ENCODE data around the gene OR10G7.
"Not testable (repeated sequence)": the region's sequence is repeated elsewhere in the genome, so short reads cannot be mapped to it uniquely, and the experiment has no call there.

OR10G7 gene

DNA sequence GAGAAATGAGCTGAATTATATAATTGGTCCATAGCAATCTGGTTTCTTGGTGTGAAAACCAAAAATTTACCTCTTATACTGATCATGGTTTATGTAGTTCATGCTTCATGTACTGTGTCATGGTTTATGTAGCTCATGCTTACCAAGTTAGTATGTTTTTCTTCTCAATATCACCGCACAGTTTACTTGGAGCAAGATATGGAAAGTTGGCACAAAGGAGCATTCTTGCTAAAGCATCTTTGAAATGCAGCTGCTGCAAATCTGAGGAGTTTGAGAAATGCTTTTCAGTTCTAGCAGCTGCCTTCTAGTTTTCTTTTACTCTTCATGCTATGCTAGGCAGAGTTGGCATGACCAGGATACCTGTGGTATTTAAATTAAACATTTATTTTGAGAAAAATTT lies 4.5 kb downstream of the OR10G7 start:
- DNase-seq, result no peak

GRCh38 chr11:124026498-124026897 lies 14.6 kb downstream of the OR10G7 start, which contains the start of gene OR10G8:
Gene OR10G8 (plus strand): TSS chr11:124026798. CDS start chr11:124029623, 2,825 bp downstream.
- DNase-seq, result no peak

GRCh38 chr11:124015837-124016236 lies 25.3 kb downstream of the OR10G7 start:
- DNase-seq, result not testable (repeated sequence)

DNA sequence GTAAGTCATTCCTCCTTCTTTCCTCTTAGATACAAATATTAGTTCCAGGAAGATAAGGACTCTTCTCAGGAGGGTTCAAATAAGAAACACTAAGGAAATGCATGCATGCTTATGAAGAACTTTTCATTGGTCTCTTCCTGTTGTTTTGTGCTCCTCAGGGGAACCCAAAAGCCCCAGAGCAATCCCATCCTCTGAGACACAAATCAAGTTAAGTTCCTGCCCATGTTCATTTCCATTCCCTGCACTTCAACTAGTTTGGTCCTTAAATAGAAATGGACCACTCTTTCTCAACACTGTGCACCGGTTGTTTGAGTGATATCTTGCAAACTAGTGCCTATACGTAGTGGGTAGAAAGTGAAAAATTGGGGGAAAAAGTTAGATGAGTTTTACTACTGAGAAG lies 28.4 kb downstream of the OR10G7 start, which contains the start of gene OR10G4:
OR10G4 (plus strand) TSS at position 301 of the 400 bp plus-strand sequence. CDS start 2,578 bp downstream, outside the sequence.
- DNase-seq, result no peak

- no peak for DNase-seq
Measured at GRCh38 chr11:123995119-123995518, 46.0 kb downstream of the OR10G7 start, which contains the start of gene OR10G6. Gene OR10G6 (minus strand): TSS chr11:123995161. CDS start chr11:123995161, 0 bp downstream.
